A673 (cell line): ENCODE data around the gene KCP.

ENCODE experiments used
- EZH2 ChIP-seq: fragments of 200-600 bp; sonication (generic); IDR thresholded peaks from 2 replicates; pipeline ENCODE4 v1.6.1; 2017; ENCODE audit warnings: borderline replicate concordance, low read depth, mild to moderate bottlenecking, mixed read lengths, antibody characterized with exemption, low read length; ENCODE audit not compliant: poor library complexity, severe bottlenecking
- TF ChIP-seq, protein P1 (sequence below): fragments of 300-800, 200-600 bp; sonication (generic); conservative IDR thresholded peaks from 2 replicates; pipeline ENCODE4 v1.5.1; 2017; ENCODE audit warnings: low read depth, mild to moderate bottlenecking, antibody characterized with exemption, low read length, moderate library complexity, mixed read lengths

DNA sequence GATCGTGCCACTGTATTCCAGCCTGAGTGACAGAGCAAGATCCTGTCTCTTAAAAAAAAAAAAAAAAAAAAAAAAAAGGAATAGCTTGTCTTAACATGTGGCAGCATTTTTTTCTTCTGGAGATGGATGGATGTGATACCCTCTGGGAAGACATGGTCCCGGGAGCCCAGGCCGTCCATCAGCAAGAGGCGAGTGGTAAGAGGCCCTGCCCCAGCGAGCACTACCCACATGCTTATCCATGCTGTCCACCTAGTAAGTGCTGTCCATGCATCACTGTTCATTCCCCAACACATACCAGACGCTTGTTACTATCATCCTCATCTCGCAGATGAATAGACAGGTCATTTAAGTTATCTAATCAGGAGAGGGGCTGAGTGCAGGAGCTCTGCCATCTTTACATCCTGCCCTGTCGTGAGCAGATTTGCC, 35.0 kb downstream of the KCP start:
- TF ChIP-seq, protein P1, sequence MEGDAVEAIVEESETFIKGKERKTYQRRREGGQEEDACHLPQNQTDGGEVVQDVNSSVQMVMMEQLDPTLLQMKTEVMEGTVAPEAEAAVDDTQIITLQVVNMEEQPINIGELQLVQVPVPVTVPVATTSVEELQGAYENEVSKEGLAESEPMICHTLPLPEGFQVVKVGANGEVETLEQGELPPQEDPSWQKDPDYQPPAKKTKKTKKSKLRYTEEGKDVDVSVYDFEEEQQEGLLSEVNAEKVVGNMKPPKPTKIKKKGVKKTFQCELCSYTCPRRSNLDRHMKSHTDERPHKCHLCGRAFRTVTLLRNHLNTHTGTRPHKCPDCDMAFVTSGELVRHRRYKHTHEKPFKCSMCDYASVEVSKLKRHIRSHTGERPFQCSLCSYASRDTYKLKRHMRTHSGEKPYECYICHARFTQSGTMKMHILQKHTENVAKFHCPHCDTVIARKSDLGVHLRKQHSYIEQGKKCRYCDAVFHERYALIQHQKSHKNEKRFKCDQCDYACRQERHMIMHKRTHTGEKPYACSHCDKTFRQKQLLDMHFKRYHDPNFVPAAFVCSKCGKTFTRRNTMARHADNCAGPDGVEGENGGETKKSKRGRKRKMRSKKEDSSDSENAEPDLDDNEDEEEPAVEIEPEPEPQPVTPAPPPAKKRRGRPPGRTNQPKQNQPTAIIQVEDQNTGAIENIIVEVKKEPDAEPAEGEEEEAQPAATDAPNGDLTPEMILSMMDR = no peak
- TF ChIP-seq EZH2 = no peak
